GM12878 (cell line): Measurements from ENCODE around the gene ZNF554. TPM values are rescaled to one million over a fixed set of nuclear protein-coding genes. Genes with fewer than 3 reads are reported as not detected.

Experiments
- ATAC-seq: fragments of 200-7000 bp; cut with Tn5 transposase; 3 replicates; pipeline ENCODE4 v1.9.1; 2020; ENCODE audit warnings: mild to moderate bottlenecking, moderate library complexity
- BruUV-seq: library from RNA; stranded (reverse); fragments of 400-500 nt; replicated peaks from 2 replicates; lab custom pipeline; 2021; lab: Mats Ljungman, UMichigan
- CTCF ChIA-PET: fragments of 300-600 bp; sonication (Branson Sonifier 250); formaldehyde crosslinking; extraction: SDS; loops from one replicate; lab custom pipeline; 2021; ENCODE audit warnings: inconsistent platforms; lab: Yijun Ruan, JAX
- POLR2A ChIA-PET: fragments of 350-600 bp; formaldehyde crosslinking; extraction: SDS; loops from one replicate; lab custom pipeline; 2021; ENCODE audit warnings: inconsistent platforms; lab: Charles Lee
- RAD21 ChIA-PET: fragments of 300-600 bp; sonication (Branson Sonifier 250); formaldehyde crosslinking; loops from one replicate; lab custom pipeline; 2023; ENCODE audit warnings: antibody characterized with exemption; ENCODE audit not compliant: unreplicated experiment; lab: Charles Lee
- SMC1A ChIA-PET: fragments of 300-600 bp; sonication (Branson Sonifier 250); formaldehyde crosslinking; loops from one replicate; lab custom pipeline; 2023; ENCODE audit not compliant: unreplicated experiment, uncharacterized antibody; lab: Charles Lee
- DNase-seq: peaks from one replicate; pipeline ENCODE4 v3.0.0-alpha.2; 2011; ENCODE audit warnings: low read depth, low spot score
- FAIRE-seq: peaks from 3 replicates; lab custom pipeline; 2011; peaks lifted over from hg19 to GRCh38; lab: Jason Lieb, UNC
- H2AFZ ChIP-seq: 2 replicates; pipeline ENCODE4 v1.6.0; 2011; ENCODE audit warnings: low read depth, low read length, control low read depth; ENCODE audit not compliant: control insufficient read depth
- H3K27ac ChIP-seq: 2 replicates; pipeline ENCODE4 v1.5.1; 2011; ENCODE audit warnings: control low read depth; ENCODE audit not compliant: control insufficient read depth, insufficient read depth
- H3K27me3 ChIP-seq, 2 experiments: replicated peaks in 1 of 2; 2 replicates each; pipeline versions ENCODE4 v1.6.0 to v1.6.1; 2011; ENCODE audit warnings: low read length in 1 of 2; ENCODE audit not compliant: control insufficient read depth in 2 of 2, insufficient read depth in 2 of 2
- H3K36me3 ChIP-seq, 2 experiments: 2 replicates each; pipeline ENCODE4 v1.5.1; 2011; ENCODE audit warnings: low read length in 1 of 2; ENCODE audit not compliant: control insufficient read depth in 2 of 2, insufficient read depth in 2 of 2
- H3K4me1 ChIP-seq: 2 replicates; pipeline ENCODE4 v1.6.1; 2011; ENCODE audit warnings: mild to moderate bottlenecking, low read length, moderate library complexity, mixed read lengths; ENCODE audit not compliant: control insufficient read depth, insufficient read depth
- H3K4me2 ChIP-seq: 2 replicates; pipeline ENCODE4 v1.6.0; 2011; ENCODE audit warnings: control low read depth; ENCODE audit not compliant: control insufficient read depth, insufficient read depth
- H3K4me3 ChIP-seq: fragments of 200-600 bp; sonication (generic); 2 replicates; pipeline ENCODE4 v1.5.1; 2016
- H3K79me2 ChIP-seq: 2 replicates; pipeline ENCODE4 v1.6.0; 2011; ENCODE audit warnings: low read length; ENCODE audit not compliant: control insufficient read depth, insufficient read depth
- H3K9ac ChIP-seq: 2 replicates; pipeline ENCODE4 v1.8.0; 2011; ENCODE audit warnings: low read length, control low read depth, mixed read lengths; ENCODE audit not compliant: control insufficient read depth, insufficient read depth
- H3K9me3 ChIP-seq: replicated peaks from 3 replicates; pipeline ENCODE4 v1.5.1; 2011; ENCODE audit warnings: mild to moderate bottlenecking, low read length; ENCODE audit not compliant: control insufficient read depth, insufficient read depth
- H4K20me1 ChIP-seq: 2 replicates; pipeline ENCODE4 v1.6.0; 2011; ENCODE audit not compliant: control insufficient read depth, insufficient read depth
- ATF3 ChIP-seq: IDR thresholded peaks from 2 replicates; pipeline ENCODE4 v1.6.1; 2011; ENCODE audit warnings: low read depth, mild to moderate bottlenecking, low read length, moderate library complexity, borderline replicate concordance; ENCODE audit errors: extremely low read depth
- BCL3 ChIP-seq: IDR thresholded peaks from 2 replicates; pipeline ENCODE4 v1.6.1; 2011; ENCODE audit warnings: borderline replicate concordance, low read depth, mild to moderate bottlenecking, moderate library complexity, low read length; ENCODE audit not compliant: insufficient read depth, poor library complexity, severe bottlenecking
- BHLHE40 ChIP-seq, 2 experiments: fragments of 450-650 bp in 1 of 2; IDR thresholded peaks; 2 replicates each; pipeline ENCODE4 v1.6.1; 2011 to 2017; ENCODE audit warnings: low read depth in 2 of 2, borderline replicate concordance in 1 of 2, improper control_type of control experiment in 1 of 2, low read length in 1 of 2, mild to moderate bottlenecking in 1 of 2
- GABPA ChIP-seq: IDR thresholded peaks from 2 replicates; pipeline ENCODE4 v1.6.1; 2014; ENCODE audit warnings: antibody characterized with exemption, low read depth, mild to moderate bottlenecking, inconsistent platforms
- NFYB ChIP-seq: IDR thresholded peaks from 2 replicates; pipeline ENCODE4 v1.6.1; 2011; ENCODE audit warnings: low read depth, mild to moderate bottlenecking, low read length, improper control_type of control experiment, moderate library complexity; ENCODE audit not compliant: insufficient read depth
- WGBS: methylation state at CpG from one replicate; pipeline ENCODE4 v1.1.6; 2016; ENCODE audit warnings: low lambda C conversion rate; ENCODE audit not compliant: insufficient replicate concordance, insufficient coverage; ENCODE audit errors: missing lambda C conversion rate; 5-methylcytosine and 5-hydroxymethylcytosine counted together
- in situ Hi-C: fragments of 300-500 bp; cut with MboI; formaldehyde crosslinking; loops from 9 replicates; pipeline ENCODE4 v1.14.3; 2018; ENCODE audit warnings: mixed read lengths
- intact Hi-C: fragments of 100-400 bp; cut with micrococcal nuclease; formaldehyde crosslinking; loops from one replicate; pipeline ENCODE4 v1.14.2; 2022; ENCODE audit not compliant: unreplicated experiment
- polyA plus RNA-seq, 11 experiments: library from polyadenylated mRNA; depleted of rRNA in 4 of 11; unstranded in 6 of 11; stranded (reverse) in 5 of 11; fragments of >200 nt; fragmentation: Nextera tagmentation in 4 of 11; fragmentation: Illumina TruSeq in 1 of 11; extraction: Ambion mirVana in 4 of 11; extraction: Trizol in 1 of 11; gene quantifications; 1 replicate in 1 of 11; 2 replicates in 10 of 11; pipeline versions ENCODE4 v1.2.1 to v1.2.3, GENCODE V29; 2011 to 2016; ENCODE audit warnings: inconsistent platforms in 2 of 11, missing spikeins in 2 of 11, low read depth in 1 of 11
- total RNA-seq, 4 experiments: library from RNA; depleted of rRNA in 3 of 4; stranded (reverse); fragments of >200 nt in 3 of 4; fragmentation: Illumina TruSeq in 1 of 4; extraction: Trizol in 1 of 4; gene quantifications; 2 replicates each; pipeline versions ENCODE4 v1.2.1 to v1.2.3, GENCODE V29; 2013 to 2021

Gene ZNF554
- total and polyA plus RNA-seq, 10 of the 15 experiments (the other 5 are each of a cell fraction or from before 2014, with no cell fraction given), result 0.19 to 2.1 (median 1.4) TPM

- DNase-seq, result no peak
- peaks cover 17 to 31% of the 10 kb centered on the region in 2 experiments for H3K36me3 ChIP-seq
- no peaks in the 10 kb centered on the region; the same call in 2 of the 3 replicates for H3K9me3 ChIP-seq
- ChIA-PET RAD21 (no interaction called here), SMC1A (interaction anchor here (0.6 kb wide), 1 partner anchor 45 kb away, joined by 3 read pairs; no protein-coding TSS in a partner anchor), CTCF (no interaction called here), POLR2A (no interaction called here)
- H3K27me3 ChIP-seq, result no peaks in the 10 kb centered on the region
- no peak overlapping the region for H3K4me3 ChIP-seq
- TF ChIP-seq ATF3, result no peak
- TF ChIP-seq BHLHE40 (IDR thresholded peaks at IDR 0.05; ENCODE audit: borderline replicate concordance in 1 of 2, low read depth in 2 of 2, low read length in 1 of 2), result no peak
- no peak for TF ChIP-seq GABPA
- no peak for TF ChIP-seq NFYB
- no peak for TF ChIP-seq BCL3
- intact Hi-C loops (no loop called here), in situ Hi-C loops (no loop called here)
- H3K4me2 ChIP-seq, result no peak overlapping the region
- H3K9ac ChIP-seq, result no peak overlapping the region
- no peaks in the 10 kb centered on the region; the same call in 1 of the 2 replicates for H3K79me2 ChIP-seq
- no peaks in the 10 kb centered on the region for H4K20me1 ChIP-seq
- no peaks in the 10 kb centered on the region for H3K4me1 ChIP-seq
- no peak for FAIRE-seq
- no peak overlapping the region for H3K27ac ChIP-seq
- no peak for ATAC-seq
- no TSS peak for BruUV-seq
- H2AFZ ChIP-seq, result no peak overlapping the region
- 96% methylated on average over 16 of the region's 16 CpGs for WGBS
Measured at GRCh38 chr19:2798158-2798685, 21.4 kb upstream of the ZNF554 start.
